CD4-positive, alpha-beta T cell treated with Interleukin-15 for 1 hour (primary cell): ENCODE data around the gene OCEL1.
"Not testable (repeated sequence)": the region's sequence is repeated elsewhere in the genome, so short reads cannot be mapped to it uniquely, and the experiment has no call there.

Experiments used
- DNase-seq: peaks from one replicate; pipeline ENCODE4 v3.0.0-alpha.2; 2020

Gene OCEL1

DNA sequence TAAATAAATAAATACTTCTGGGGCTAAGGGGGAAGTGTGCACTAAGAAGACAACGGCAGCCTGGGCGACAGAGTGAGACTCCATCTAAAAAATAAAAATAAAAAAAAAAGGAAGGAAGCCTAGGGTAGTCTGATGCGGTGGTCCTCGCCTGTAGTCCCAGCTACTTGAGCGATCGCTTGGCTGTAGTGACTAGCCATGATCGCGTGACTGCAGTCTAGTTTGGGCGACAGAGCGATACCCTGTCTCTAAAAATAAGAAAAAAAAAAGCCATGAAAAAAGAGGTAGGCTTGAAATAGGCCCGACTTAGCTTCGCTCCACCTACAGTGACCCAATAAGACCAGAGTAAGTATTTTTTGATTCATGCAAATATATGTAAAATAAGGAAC, 40.6 kb downstream of the OCEL1 start:
- DNase-seq = no peak

DNA sequence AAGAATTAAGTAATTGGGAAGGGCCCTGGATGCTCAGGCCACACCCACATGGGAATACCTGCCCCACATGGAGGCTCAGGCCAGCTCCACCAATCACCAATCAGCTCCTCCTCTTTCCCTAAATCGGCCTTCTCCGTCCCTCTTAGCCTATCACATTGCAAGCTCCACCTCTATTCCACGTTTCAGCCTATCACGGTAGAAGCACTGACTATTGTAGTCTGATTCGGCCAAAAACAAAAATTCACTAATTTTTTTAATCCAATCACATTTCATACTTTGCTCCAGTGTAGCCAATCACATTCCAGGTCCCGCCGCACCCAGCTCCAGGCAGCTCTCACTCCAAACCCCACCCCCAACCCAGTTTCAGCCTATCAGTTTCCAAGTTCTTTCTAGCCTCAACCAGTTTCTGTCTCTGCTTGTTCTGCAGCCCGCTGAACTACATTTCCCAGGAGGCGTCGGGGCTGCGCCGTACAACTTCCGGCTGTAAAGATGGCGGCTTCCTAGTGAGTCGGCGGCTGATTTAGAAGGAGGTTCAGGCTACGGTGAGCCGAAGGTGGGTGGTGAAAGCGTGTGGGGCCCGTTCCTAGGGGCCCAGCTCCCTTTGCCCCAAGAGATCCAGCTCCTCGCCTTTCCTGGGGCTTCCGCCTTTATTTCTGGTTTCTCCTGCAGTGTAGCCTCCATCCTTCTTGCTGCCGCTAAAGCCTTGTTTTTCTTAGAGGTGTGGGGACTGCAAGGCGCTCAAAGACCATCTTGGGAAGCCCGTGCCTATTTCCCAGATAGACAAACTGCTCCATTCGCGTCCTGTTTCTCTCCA, 41.2 kb downstream of the OCEL1 start, which contains the start of gene BABAM1:
BABAM1 (plus strand) TSS at position 469 of the 814 bp plus-strand sequence. CDS start 1,364 bp downstream, outside the sequence.
- peak; percentile 98 for DNase-seq

GRCh38 chr19:17268754-17269153, 42.7 kb downstream of the OCEL1 start:
- no peak for DNase-seq

DNA sequence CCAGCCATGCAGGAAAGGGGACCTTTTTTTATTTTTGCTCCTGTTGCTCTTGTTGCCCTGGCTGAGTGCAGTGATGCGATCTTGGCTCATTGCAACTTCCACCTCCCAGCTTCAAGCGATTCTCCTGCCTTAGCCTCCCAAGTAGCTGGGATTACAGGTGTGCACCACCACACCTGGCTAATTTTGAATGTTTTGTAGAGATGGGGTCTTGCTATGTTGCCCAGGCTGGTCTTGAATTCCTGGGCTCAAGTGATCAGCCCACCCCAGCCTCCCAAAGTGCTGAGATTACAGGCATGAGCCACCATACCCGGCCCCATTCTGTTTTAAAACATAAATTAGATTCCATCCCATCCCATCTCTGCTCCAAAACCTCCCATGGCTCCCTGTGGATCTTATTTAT, 48.9 kb downstream of the OCEL1 start:
- not testable (repeated sequence) for DNase-seq

DNA sequence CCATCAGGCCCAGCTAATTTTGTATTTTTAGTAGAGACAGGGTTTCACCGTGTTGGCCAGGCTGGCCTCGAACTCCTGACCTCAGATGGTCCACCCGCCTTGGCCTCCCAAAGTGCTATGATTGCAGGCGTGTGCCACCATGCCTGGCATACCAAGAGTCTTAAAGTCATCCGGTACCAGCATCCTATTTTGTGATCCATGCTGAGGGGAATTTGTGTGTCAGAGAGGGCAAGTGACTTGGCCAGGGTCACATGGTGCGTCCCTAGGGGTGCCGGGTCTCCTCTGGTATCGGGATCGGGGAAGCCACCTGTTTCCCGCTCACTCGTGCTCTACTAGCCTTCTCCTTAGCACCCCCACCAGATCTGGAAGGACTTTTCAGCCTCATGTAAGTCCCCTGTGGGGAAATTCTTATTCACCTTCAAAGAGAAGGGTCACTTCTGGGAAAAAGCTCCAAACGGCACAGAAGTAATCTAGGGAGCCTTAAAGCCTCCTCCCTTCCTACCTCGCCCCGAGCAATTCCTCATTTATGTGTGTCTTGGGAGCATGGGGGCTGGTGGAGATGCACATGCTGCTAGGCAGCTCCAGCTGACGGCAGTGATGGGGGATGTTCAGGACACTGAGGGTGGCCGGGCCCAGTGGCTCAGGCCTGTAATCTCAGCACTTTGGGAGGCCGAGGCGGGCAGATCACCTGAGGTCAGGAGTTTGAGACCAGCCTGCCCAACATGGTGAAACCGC, 49.6 kb downstream of the OCEL1 start:
- DNase-seq = no peak
